Gastrocnemius medialis (tissue), 4 donors: ENCODE data around the gene C9. TPM values are rescaled to one million over a fixed set of nuclear protein-coding genes. Genes with fewer than 3 reads are reported as not detected.

Source experiments
- ATAC-seq, 2 donors: fragments of 150-250 bp; one replicate each; pipeline ENCODE4 v1.9.1; 2016
- DNase-seq, 2 donors: peaks; one replicate each; pipeline ENCODE4 v3.0.0-alpha.2; 2019
- H3K27ac ChIP-seq, 4 donors: fragments of 200-600 bp; sonication (generic); 1 replicate in 1 of 4; 2 replicates in 3 of 4; pipeline ENCODE4 v1.5.1; 2016 to 2018; ENCODE audit warnings: mild to moderate bottlenecking in 2 of 4, moderate library complexity in 1 of 4
- H3K27me3 ChIP-seq, 3 donors: fragments of 200-600 bp; sonication (generic) in 2 of 3; 1 replicate in 1 of 3; 2 replicates in 2 of 3; pipeline versions ENCODE4 v1.5.1 to v1.6.0; 2016 to 2019; ENCODE audit warnings: mild to moderate bottlenecking in 1 of 3, moderate library complexity in 1 of 3
- H3K36me3 ChIP-seq, 2 donors: fragments of 200-600 bp; sonication (generic) in 1 of 2; one replicate each; pipeline ENCODE4 v1.5.1; 2017 to 2018
- H3K4me1 ChIP-seq, 2 donors: fragments of 200-600 bp; sonication (generic) in 1 of 2; one replicate each; pipeline ENCODE4 v1.5.1; 2016 to 2017; ENCODE audit warnings: mild to moderate bottlenecking in 2 of 2
- H3K4me3 ChIP-seq, 4 donors: fragments of 200-600 bp; sonication (generic) in 3 of 4; 1 replicate in 1 of 4; 2 replicates in 3 of 4; pipeline ENCODE4 v1.5.1; 2016 to 2019; ENCODE audit warnings: mild to moderate bottlenecking in 2 of 4
- H3K9me3 ChIP-seq, 3 donors: fragments of 200-600 bp; sonication (generic) in 2 of 3; 1 replicate in 1 of 3; 2 replicates in 2 of 3; pipeline ENCODE4 v1.5.1; 2016 to 2019
- POLR2A ChIP-seq, 2 donors: fragments of 450-650 bp; IDR thresholded peaks; one replicate each; pipeline ENCODE4 v1.6.1; 2017; ENCODE audit warnings: antibody characterized with exemption in 2 of 2, mild to moderate bottlenecking in 2 of 2, moderate library complexity in 2 of 2
- in situ Hi-C, 4 donors: fragments of 200-750 bp; cut with MboI; loops; one replicate each; pipeline versions ENCODE4 v1.15.0 to v1.8.0; 2017; ENCODE audit warnings: low sequenced_read_pairs in 4 of 4
- intact Hi-C: fragments of 100-400 bp; cut with DNase I; formaldehyde crosslinking; loops from one replicate; pipeline ENCODE4 v1.15.1; 2023; ENCODE audit warnings: low total_unique reads
- total RNA-seq, 4 donors: library from RNA; depleted of rRNA; stranded (reverse); fragments of >200 nt; gene quantifications; one replicate each; pipeline versions ENCODE4 v1.1.0 to v1.2.3, GENCODE V29; 2016
- TF ChIP-seq, protein P1 (sequence below), 5 experiments: fragments of 450-650 bp in 3 of 5; fragments of 200-600 bp in 2 of 5; sonication (generic) in 2 of 5; IDR thresholded peaks in 4 of 5; conservative IDR thresholded peaks in 1 of 5; 1 replicate in 4 of 5; 2 replicates in 1 of 5; pipeline ENCODE4 v1.5.1; 2016 to 2019; ENCODE audit warnings: antibody characterized with exemption in 5 of 5, mild to moderate bottlenecking in 3 of 5, moderate library complexity in 3 of 5

Gene C9
- total RNA-seq, 4 donors from 2014 or later, result 2.6 to 5.3 TPM; not detected in 2

- peaks cover 0 to 7% of the 10 kb centered on the region in 2 donors for H3K4me1 ChIP-seq
Measured at GRCh38 chr5:39400713-39401578, 36.7 kb upstream of the C9 start.

DNA sequence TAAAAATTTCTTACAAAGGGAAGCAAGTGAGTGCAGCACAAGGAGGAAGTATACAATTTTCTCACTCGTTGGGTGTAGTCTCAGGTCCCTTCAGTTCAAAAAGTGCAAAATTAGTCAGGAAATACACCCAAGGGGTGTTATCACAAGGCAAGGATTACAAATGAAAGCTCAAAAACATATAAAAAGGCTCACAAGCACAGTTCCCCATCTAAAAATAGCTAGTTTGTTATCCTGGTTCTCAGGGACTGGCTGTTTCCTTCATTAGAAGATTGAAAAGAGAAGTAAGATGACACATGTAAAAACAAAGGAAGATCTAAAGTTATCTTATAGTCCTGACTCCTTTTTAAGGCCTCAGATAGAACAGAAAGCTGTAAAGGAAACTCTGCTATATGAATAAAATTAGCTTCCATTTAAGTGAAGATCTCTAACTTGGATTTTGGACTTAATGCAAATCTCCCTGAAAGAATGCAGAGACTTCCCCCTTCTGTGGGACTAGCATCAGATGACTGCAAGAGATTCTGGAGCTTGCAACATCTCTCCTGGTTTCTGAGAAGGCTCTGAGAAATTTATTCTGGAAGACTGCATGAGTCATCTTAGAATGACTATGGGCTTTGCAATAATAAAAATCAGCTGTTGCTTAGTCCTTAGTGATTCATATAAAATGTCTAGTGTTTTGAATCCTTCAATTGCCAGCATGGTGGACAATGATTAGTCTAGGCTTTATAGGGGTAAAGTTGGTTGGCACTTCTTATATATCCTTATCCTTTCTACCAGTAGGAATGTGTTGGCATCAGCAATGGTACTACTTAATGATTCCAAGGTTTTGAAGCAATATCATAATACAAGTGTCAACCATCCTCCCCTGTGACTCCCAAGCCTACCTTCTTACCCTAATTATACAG lies 35.1 kb upstream of the C9 start:
- ATAC-seq, result peak; percentile 93
- DNase-seq, result peak; percentile 21 to 41
- H3K36me3 ChIP-seq, result no peaks in the 10 kb centered on the region
- peak overlapping the region; percentile 69 to 75 (median 72) for H3K27ac ChIP-seq
- no peaks in the 10 kb centered on the region for H3K27me3 ChIP-seq
- no peaks in the 10 kb centered on the region for H3K9me3 ChIP-seq
- in situ Hi-C loops, result loop anchor here in 1 of 4 donors (25.0 kb wide), 1 partner anchor 138 kb away; no protein-coding TSS in a partner anchor
- intact Hi-C loops, result no loop called here
- TF ChIP-seq, protein P1, sequence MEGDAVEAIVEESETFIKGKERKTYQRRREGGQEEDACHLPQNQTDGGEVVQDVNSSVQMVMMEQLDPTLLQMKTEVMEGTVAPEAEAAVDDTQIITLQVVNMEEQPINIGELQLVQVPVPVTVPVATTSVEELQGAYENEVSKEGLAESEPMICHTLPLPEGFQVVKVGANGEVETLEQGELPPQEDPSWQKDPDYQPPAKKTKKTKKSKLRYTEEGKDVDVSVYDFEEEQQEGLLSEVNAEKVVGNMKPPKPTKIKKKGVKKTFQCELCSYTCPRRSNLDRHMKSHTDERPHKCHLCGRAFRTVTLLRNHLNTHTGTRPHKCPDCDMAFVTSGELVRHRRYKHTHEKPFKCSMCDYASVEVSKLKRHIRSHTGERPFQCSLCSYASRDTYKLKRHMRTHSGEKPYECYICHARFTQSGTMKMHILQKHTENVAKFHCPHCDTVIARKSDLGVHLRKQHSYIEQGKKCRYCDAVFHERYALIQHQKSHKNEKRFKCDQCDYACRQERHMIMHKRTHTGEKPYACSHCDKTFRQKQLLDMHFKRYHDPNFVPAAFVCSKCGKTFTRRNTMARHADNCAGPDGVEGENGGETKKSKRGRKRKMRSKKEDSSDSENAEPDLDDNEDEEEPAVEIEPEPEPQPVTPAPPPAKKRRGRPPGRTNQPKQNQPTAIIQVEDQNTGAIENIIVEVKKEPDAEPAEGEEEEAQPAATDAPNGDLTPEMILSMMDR (IDR thresholded peaks at IDR 0.05 in 4 of 5, conservative IDR thresholded peaks at IDR 0.05 in 1 of 5), result no peak
- peak in 1 of 2 donors; percentile 34 for TF ChIP-seq POLR2A (IDR thresholded peaks at IDR 0.05)
- no peak overlapping the region for H3K4me3 ChIP-seq
- peaks cover 0 to 14% of the 10 kb centered on the region in 2 donors for H3K4me1 ChIP-seq

More at GRCh38 chr5:39400713-39401578, 36.7 kb upstream of the C9 start:
- DNase-seq (no peak), ATAC-seq (no peak)
- TF ChIP-seq, protein P1 (IDR thresholded peaks at IDR 0.05 in 4 of 5, conservative IDR thresholded peaks at IDR 0.05 in 1 of 5), result no peak
- TF ChIP-seq POLR2A (IDR thresholded peaks at IDR 0.05), result no peak
- peak overlapping the region; percentile 69 to 75 (median 72) for H3K27ac ChIP-seq
- intact Hi-C loops (no loop called here), in situ Hi-C loops (no loop called here)
- H3K27me3 ChIP-seq, result no peaks in the 10 kb centered on the region
- no peaks in the 10 kb centered on the region for H3K36me3 ChIP-seq
- no peak overlapping the region for H3K4me3 ChIP-seq
- H3K9me3 ChIP-seq, result no peaks in the 10 kb centered on the region

- in situ Hi-C loops (loop anchor here in 1 of 4 donors (25.0 kb wide), 1 partner anchor 140 kb away; no protein-coding TSS in a partner anchor), intact Hi-C loops (no loop called here)
- no peak overlapping the region for H3K4me3 ChIP-seq
- H3K36me3 ChIP-seq, result peaks cover 0 to 8% of the 10 kb centered on the region in 2 donors
- DNase-seq (no peak), ATAC-seq (no peak)
- H3K27ac ChIP-seq, result no peak overlapping the region
- no peaks in the 10 kb centered on the region for H3K9me3 ChIP-seq
- no peak for TF ChIP-seq POLR2A (IDR thresholded peaks at IDR 0.05)
- TF ChIP-seq, protein P1 (IDR thresholded peaks at IDR 0.05 in 4 of 5, conservative IDR thresholded peaks at IDR 0.05 in 1 of 5), result no peak
- H3K27me3 ChIP-seq, result no peaks in the 10 kb centered on the region
- peaks cover 0 to 14% of the 10 kb centered on the region in 2 donors for H3K4me1 ChIP-seq
Measured at GRCh38 chr5:39396843-39397242, 32.5 kb upstream of the C9 start.

DNA sequence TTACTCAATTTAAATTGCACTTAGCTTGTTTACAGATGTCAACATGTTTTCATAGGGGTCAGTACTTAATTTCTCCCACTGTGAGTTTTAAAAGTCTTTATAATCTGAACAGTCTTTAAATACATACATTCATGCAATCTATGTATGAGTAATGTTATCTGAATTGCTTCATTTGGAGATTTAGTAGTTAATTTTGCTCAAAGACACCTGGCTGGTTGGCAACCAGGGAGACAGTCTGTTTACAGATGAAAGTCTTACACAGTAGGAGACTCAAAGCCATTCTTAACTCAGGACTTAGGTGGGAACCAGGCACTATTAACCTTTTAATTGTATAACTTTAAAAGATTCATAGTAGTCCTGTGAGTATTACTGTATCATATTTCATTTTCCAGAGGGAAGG lies 31.2 kb upstream of the C9 start:
- intact Hi-C loops, result no loop called here
- H3K27ac ChIP-seq, result peak overlapping the region in 2 of 4 donors; percentile 24 to 27
- no peak for TF ChIP-seq POLR2A (IDR thresholded peaks at IDR 0.05)
- TF ChIP-seq, protein P1 (IDR thresholded peaks at IDR 0.05 in 4 of 5, conservative IDR thresholded peaks at IDR 0.05 in 1 of 5), result no peak
- H3K27me3 ChIP-seq, result no peaks in the 10 kb centered on the region
- no peak overlapping the region for H3K4me3 ChIP-seq
- no peaks in the 10 kb centered on the region for H3K9me3 ChIP-seq
- DNase-seq (no peak), ATAC-seq (no peak)
- in situ Hi-C loops, result loop anchor here in 1 of 4 donors (25.0 kb wide), 1 partner anchor 142 kb away; no protein-coding TSS in a partner anchor
- H3K4me1 ChIP-seq, result peaks cover 0 to 14% of the 10 kb centered on the region in 2 donors
- peaks cover 0 to 8% of the 10 kb centered on the region in 2 donors for H3K36me3 ChIP-seq
